H9 (cell line): Measurements from ENCODE around the gene NRP2. TPM values are rescaled to one million over a fixed set of nuclear protein-coding genes. Genes with fewer than 3 reads are reported as not detected.

Experiments used
- DNase-seq: peaks from one replicate; pipeline ENCODE4 v3.0.0-alpha.2; 2017
- H2AFZ ChIP-seq: one replicate; pipeline ENCODE4 v1.6.1; 2013; ENCODE audit warnings: mild to moderate bottlenecking, low read length, control low read depth, moderate library complexity
- H2AK5ac ChIP-seq: 2 replicates; pipeline ENCODE4 v1.6.1; 2013; ENCODE audit warnings: low read length, control low read depth, mixed read lengths; ENCODE audit not compliant: insufficient read length
- H2BK120ac ChIP-seq: one replicate; pipeline ENCODE4 v1.6.1; 2013; ENCODE audit warnings: low read depth, mild to moderate bottlenecking, low read length, control low read depth, inconsistent platforms; ENCODE audit not compliant: poor library complexity, severe bottlenecking
- H2BK12ac ChIP-seq: 2 replicates; pipeline ENCODE4 v1.6.1; 2013; ENCODE audit warnings: low read length, control low read depth, mixed read lengths, low read depth; ENCODE audit not compliant: insufficient read length
- H2BK15ac ChIP-seq: 2 replicates; pipeline ENCODE4 v1.6.1; 2013; ENCODE audit warnings: low read depth, low read length, control low read depth
- H2BK20ac ChIP-seq: one replicate; pipeline ENCODE4 v1.6.1; 2013; ENCODE audit warnings: low read depth, mild to moderate bottlenecking, low read length, control low read depth, inconsistent platforms; ENCODE audit not compliant: poor library complexity, severe bottlenecking
- H2BK5ac ChIP-seq: 2 replicates; pipeline ENCODE4 v1.6.1; 2013; ENCODE audit warnings: low read length, control low read depth, mixed read lengths; ENCODE audit not compliant: insufficient read length
- H3K14ac ChIP-seq: 2 replicates; pipeline ENCODE4 v1.6.1; 2013; ENCODE audit warnings: low read length, control low read depth; ENCODE audit not compliant: insufficient read depth
- H3K18ac ChIP-seq: 2 replicates; pipeline ENCODE4 v1.6.1; 2013; ENCODE audit warnings: low read depth, mild to moderate bottlenecking, mixed read lengths, low read length, control low read depth; ENCODE audit not compliant: insufficient read length
- H3K23ac ChIP-seq: 2 replicates; pipeline ENCODE4 v1.6.1; 2013; ENCODE audit warnings: low read length, control low read depth, mixed read lengths, low read depth; ENCODE audit not compliant: insufficient read length
- H3K23me2 ChIP-seq: 2 replicates; pipeline ENCODE4 v1.6.1; 2013; ENCODE audit warnings: low read depth, mild to moderate bottlenecking, mixed read lengths, low read length, control low read depth; ENCODE audit not compliant: insufficient read length, poor library complexity, severe bottlenecking
- H3K27ac ChIP-seq: 2 replicates; pipeline ENCODE4 v1.5.1; 2013; ENCODE audit warnings: low read length, control low read depth, mixed read lengths, low read depth; ENCODE audit not compliant: insufficient read length
- H3K27me3 ChIP-seq: 2 replicates; pipeline ENCODE4 v1.6.1; 2013; ENCODE audit warnings: low read length, control low read depth, inconsistent platforms; ENCODE audit not compliant: insufficient read depth
- H3K4ac ChIP-seq: 2 replicates; pipeline ENCODE4 v1.6.1; 2013; ENCODE audit warnings: low read depth, mild to moderate bottlenecking, control low read depth, inconsistent platforms, low read length, moderate library complexity
- H3K4me1 ChIP-seq: 2 replicates; pipeline ENCODE4 v1.6.1; 2013; ENCODE audit warnings: low read length, control low read depth, inconsistent platforms; ENCODE audit not compliant: insufficient read depth
- H3K4me2 ChIP-seq: 2 replicates; pipeline ENCODE4 v1.6.1; 2013; ENCODE audit warnings: low read length, control low read depth, mixed read lengths; ENCODE audit not compliant: insufficient read length, insufficient read depth
- H3K56ac ChIP-seq: 2 replicates; pipeline ENCODE4 v1.6.1; 2013; ENCODE audit warnings: low read depth, mild to moderate bottlenecking, mixed read lengths, low read length, control low read depth; ENCODE audit not compliant: insufficient read length
- H3K79me1 ChIP-seq: 2 replicates; pipeline ENCODE4 v1.6.1; 2013; ENCODE audit warnings: low read depth, mild to moderate bottlenecking, moderate library complexity, low read length, control low read depth, inconsistent platforms; ENCODE audit not compliant: insufficient read depth, poor library complexity, severe bottlenecking
- H3K79me2 ChIP-seq: 2 replicates; pipeline ENCODE4 v1.6.1; 2013; ENCODE audit warnings: low read length, control low read depth, inconsistent platforms; ENCODE audit not compliant: insufficient read depth
- H3K9ac ChIP-seq: 2 replicates; pipeline ENCODE4 v1.6.1; 2013; ENCODE audit warnings: low read length, control low read depth, mixed read lengths; ENCODE audit not compliant: insufficient read length; ENCODE audit errors: extremely low read depth
- H3K9me3 ChIP-seq: one replicate; pipeline ENCODE4 v1.6.1; 2013; ENCODE audit warnings: low read depth, low read length, inconsistent platforms; ENCODE audit not compliant: control insufficient read depth
- H3T11ph ChIP-seq: one replicate; pipeline ENCODE4 v1.6.1; 2013; ENCODE audit warnings: mild to moderate bottlenecking, low read length, control low read depth, inconsistent platforms
- H4K20me1 ChIP-seq: one replicate; pipeline ENCODE4 v1.6.1; 2013; ENCODE audit not compliant: control insufficient read depth, insufficient read length, insufficient read depth
- H4K5ac ChIP-seq: 2 replicates; pipeline ENCODE4 v1.6.1; 2013; ENCODE audit warnings: low read depth, mild to moderate bottlenecking, mixed read lengths, low read length, control low read depth; ENCODE audit not compliant: insufficient read length
- H4K8ac ChIP-seq: replicated peaks from 2 replicates; pipeline ENCODE4 v1.6.1; 2013; ENCODE audit warnings: low read length, control low read depth, mixed read lengths, low read depth; ENCODE audit not compliant: insufficient read length
- H4K91ac ChIP-seq: 2 replicates; pipeline ENCODE4 v1.6.1; 2013; ENCODE audit warnings: low read depth, mild to moderate bottlenecking, moderate library complexity, mixed read lengths, low read length, control low read depth; ENCODE audit not compliant: insufficient read length
- H3K27ac Mint-ChIP-seq, 3 experiments: 2 replicates in 2 of 3; 3 replicates in 1 of 3; pipeline ENCODE4 v1.8.0; 2020 to 2021; ENCODE audit warnings: mixed read lengths in 3 of 3, mild to moderate bottlenecking in 1 of 3, moderate library complexity in 1 of 3
- H3K27me3 Mint-ChIP-seq: 2 replicates; pipeline ENCODE4 v1.8.0; 2021; ENCODE audit warnings: low read depth, mild to moderate bottlenecking, moderate library complexity, mixed read lengths
- H3K36me3 Mint-ChIP-seq, 3 experiments: 2 replicates in 2 of 3; 3 replicates in 1 of 3; pipeline ENCODE4 v1.8.0; 2020 to 2021; ENCODE audit warnings: low read depth in 3 of 3, mixed read lengths in 3 of 3; ENCODE audit not compliant: insufficient read depth in 1 of 3
- H3K4me1 Mint-ChIP-seq, 2 experiments: 2 replicates each; pipeline ENCODE4 v1.8.0; 2020; ENCODE audit warnings: mixed read lengths in 2 of 2
- H3K4me3 Mint-ChIP-seq, 2 experiments: 2 replicates in 1 of 2; 3 replicates in 1 of 2; pipeline ENCODE4 v1.8.0; 2020 to 2021; ENCODE audit warnings: mild to moderate bottlenecking in 2 of 2, mixed read lengths in 2 of 2, moderate library complexity in 1 of 2
- H3K9me3 Mint-ChIP-seq, 2 experiments: 2 replicates in 1 of 2; 3 replicates in 1 of 2; pipeline ENCODE4 v1.8.0; 2020; ENCODE audit warnings: mild to moderate bottlenecking in 2 of 2, mixed read lengths in 2 of 2, moderate library complexity in 1 of 2
- CTCF ChIP-seq: fragments of 200-600 bp; sonication (generic); conservative IDR thresholded peaks from 3 replicates; pipeline ENCODE4 v1.8.0; 2021; ENCODE audit warnings: antibody characterized with exemption, mild to moderate bottlenecking
- WGBS: extraction: QIAGEN DNeasy Blood & Tissue Kit; methylation state at CpG from one replicate; pipeline ENCODE4 v1.1.7; 2013; ENCODE audit warnings: missing lambda C conversion rate, low lambda C conversion rate, mixed read lengths; ENCODE audit not compliant: insufficient read length; ENCODE audit errors: extremely low coverage; 5-methylcytosine and 5-hydroxymethylcytosine counted together
- total RNA-seq: library from RNA; stranded (reverse); gene quantifications from 2 replicates; pipeline ENCODE4 v1.2.1, GENCODE V29; 2021

Gene NRP2
- total RNA-seq, 1 experiment from 2014 or later: 19.7 TPM

DNA sequence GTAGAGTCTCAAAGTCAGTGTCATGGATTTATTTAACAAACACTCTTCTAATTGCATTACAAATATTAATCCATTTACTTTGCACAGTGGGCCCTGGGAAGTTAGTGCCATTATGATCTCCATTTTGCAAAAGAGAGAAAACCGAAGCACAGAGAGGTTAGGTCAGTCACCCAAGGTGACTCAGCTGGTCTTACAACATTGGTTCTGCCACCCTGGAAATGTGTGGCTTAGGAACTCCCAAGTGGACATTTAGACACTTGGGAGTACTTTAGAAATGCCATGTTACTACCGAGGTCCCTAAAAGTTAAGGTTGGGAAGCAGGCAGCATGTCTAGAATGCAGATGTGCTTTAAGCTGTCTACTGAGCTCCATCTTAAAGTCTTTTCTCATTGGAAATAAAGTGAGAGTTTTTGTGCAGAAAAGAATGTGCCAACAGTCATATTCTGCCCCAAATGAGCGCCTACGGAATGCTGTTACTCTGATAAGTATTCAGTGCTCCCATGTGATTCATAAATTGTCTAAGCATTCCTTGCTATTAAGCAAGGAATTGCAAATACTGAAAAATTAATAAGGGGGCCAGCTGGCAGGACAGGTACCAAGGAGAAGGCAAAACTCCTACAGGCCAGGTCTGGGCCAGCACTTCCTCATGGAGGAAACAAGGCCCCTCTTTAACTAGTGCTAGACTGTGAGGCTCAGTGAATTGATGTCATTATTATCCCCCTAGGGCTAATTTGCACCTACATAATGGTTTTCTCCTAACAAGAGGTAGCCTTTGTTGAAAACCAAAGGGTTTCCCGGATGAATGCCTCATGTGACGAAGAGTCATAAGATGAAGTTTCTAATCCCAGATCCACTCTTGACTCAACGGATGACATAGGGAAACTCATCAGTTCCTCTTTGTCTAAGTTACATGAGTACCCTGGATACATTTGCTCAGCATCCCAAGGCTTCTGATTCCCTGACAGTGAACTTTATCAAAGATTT lies 16.3 kb downstream of the NRP2 start:
- Histone ChIP-seq H3K18ac (no peak overlapping the region), H3K79me2 (no peaks in the 10 kb centered on the region; the same call in 1 of the 2 replicates), H3T11ph (no peak overlapping the region), H2AK5ac (no peak overlapping the region), H2BK15ac (no peak overlapping the region), H2BK20ac (no peak overlapping the region), H4K91ac (no peak overlapping the region), H2BK5ac (no peak overlapping the region), H3K79me1 (no peaks in the 10 kb centered on the region), H3K14ac (no peak overlapping the region), H3K4ac (no peak overlapping the region), H4K20me1 (no peaks in the 10 kb centered on the region), H2BK12ac (no peak overlapping the region), H3K4me1 (peaks cover 31% of the 10 kb centered on the region), H3K27me3 (no peaks in the 10 kb centered on the region), H2AFZ (no peak overlapping the region), H4K5ac (no peak overlapping the region), H3K9ac (no peak overlapping the region), H3K56ac (no peak overlapping the region), H3K4me2 (no peak overlapping the region), H4K8ac (no peak overlapping the region), H3K23ac (no peak overlapping the region), H2BK120ac (no peak overlapping the region), H3K23me2 (no peaks in the 10 kb centered on the region), H3K27ac (peak overlapping the region; percentile 44), H3K9me3 (no peaks in the 10 kb centered on the region)
- Mint-ChIP-seq H3K4me3 (no peak overlapping the region), H3K36me3 (peaks cover 6 to 15% (median 6%) of the 10 kb centered on the region in 3 experiments; a peak in 5 of 7 replicates), H3K9me3 (no peaks in the 10 kb centered on the region; a peak in 1 of 5 replicates), H3K4me1 (peaks cover 83 to 87% of the 10 kb centered on the region in 2 experiments), H3K27me3 (no peaks in the 10 kb centered on the region), H3K27ac (peak overlapping the region; percentile 49 to 78 (median 49); a peak in 3 of 7 replicates)
- WGBS: no CpG with 5 or more reads among the region's 7 CpGs
- DNase-seq: no peak
- no peak for TF ChIP-seq CTCF
